Esophagus (tissue), 2 donors: Measurements from ENCODE around the gene TLR3. TPM values are rescaled to one million over a fixed set of nuclear protein-coding genes. Genes with fewer than 3 reads are reported as not detected.
A peak's percentile ranks its signal among the peaks of the same experiment; 100 is the strongest.
"Not testable (repeated sequence)": the region's sequence is repeated elsewhere in the genome, so short reads cannot be mapped to it uniquely, and the experiment has no call there.

ENCODE experiments used
- H3K27ac ChIP-seq, 2 donors: one replicate each; pipeline ENCODE4 v1.5.1; 2013; ENCODE audit warnings: low read depth in 2 of 2, mild to moderate bottlenecking in 2 of 2, inconsistent platforms in 1 of 2, low read length in 1 of 2, moderate library complexity in 1 of 2
- H3K27me3 ChIP-seq, 2 donors: one replicate each; pipeline ENCODE4 v1.6.1; 2013; ENCODE audit warnings: low read length in 2 of 2, control low read depth in 1 of 2, mild to moderate bottlenecking in 1 of 2; ENCODE audit not compliant: insufficient read depth in 2 of 2, control insufficient read depth in 1 of 2
- H3K36me3 ChIP-seq, 2 donors: one replicate each; pipeline ENCODE4 v1.6.1; 2013; ENCODE audit warnings: low read length in 1 of 2; ENCODE audit not compliant: control insufficient read depth in 2 of 2, insufficient read depth in 2 of 2
- H3K4me1 ChIP-seq, 2 donors: one replicate each; pipeline ENCODE4 v1.6.1; 2013; ENCODE audit warnings: low read length in 1 of 2; ENCODE audit not compliant: control insufficient read depth in 2 of 2, insufficient read depth in 2 of 2
- H3K4me3 ChIP-seq, 2 donors: one replicate each; pipeline ENCODE4 v1.5.1; 2013; ENCODE audit warnings: low read length in 2 of 2, mild to moderate bottlenecking in 2 of 2, low read depth in 1 of 2, moderate library complexity in 1 of 2
- H3K9me3 ChIP-seq, 2 donors: one replicate each; pipeline ENCODE4 v1.6.1; 2013; ENCODE audit warnings: mild to moderate bottlenecking in 2 of 2, low read depth in 1 of 2, low read length in 1 of 2, moderate library complexity in 1 of 2; ENCODE audit not compliant: control insufficient read depth in 2 of 2, insufficient read depth in 1 of 2
- WGBS, 2 donors: extraction: QIAGEN DNeasy Blood & Tissue Kit; methylation state at CpG; one replicate each; pipeline ENCODE4 v1.1.7; 2013; 5-methylcytosine and 5-hydroxymethylcytosine counted together
- polyA plus RNA-seq, 2 donors: library from polyadenylated mRNA; stranded (reverse); fragments of 200-250 nt; gene quantifications; one replicate each; pipeline ENCODE4 v1.2.3, GENCODE V29; 2013
- donor health status: healthy with polysubstance abuse.
- donor health status: Bipolar disorder and iron deficiency.

Gene TLR3
- polyA plus RNA-seq, 2 donors: 2.1 to 3.6 TPM

DNA sequence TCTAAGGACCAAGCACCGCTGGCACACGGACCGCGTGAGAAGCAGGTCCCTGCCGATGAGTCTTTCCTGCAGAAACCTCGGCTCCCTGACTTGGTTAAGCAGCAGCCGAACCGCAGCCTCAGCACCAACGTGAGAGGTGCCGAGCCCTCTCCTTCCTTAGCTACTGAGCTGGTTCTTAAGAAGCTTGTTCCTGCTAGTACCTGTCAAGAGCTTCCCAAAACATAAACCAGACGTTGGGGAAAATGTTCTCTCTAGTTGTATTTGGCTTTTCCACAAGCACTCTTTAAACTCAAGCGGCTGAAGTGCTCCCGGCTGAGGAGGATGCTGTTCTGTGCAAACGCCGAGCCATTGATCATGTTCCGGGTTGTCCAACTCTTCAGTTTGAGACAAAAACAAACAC lies 29.3 kb upstream of the TLR3 start:
- H3K27me3 ChIP-seq: no peaks in the 10 kb centered on the region
- H3K4me1 ChIP-seq: no peaks in the 10 kb centered on the region
- no peak overlapping the region for H3K4me3 ChIP-seq
- H3K9me3 ChIP-seq: no peaks in the 10 kb centered on the region
- H3K36me3 ChIP-seq: no peaks in the 10 kb centered on the region
- H3K27ac ChIP-seq: no peak overlapping the region
- WGBS, 2 donors: 59 to 62% methylated on average over 16 of the region's 16 CpGs

- 91 to 93% methylated on average over 12 of the region's 12 CpGs for WGBS, 2 donors
- H3K9me3 ChIP-seq: no peaks in the 10 kb centered on the region
- H3K4me3 ChIP-seq: no peak overlapping the region
- no peak overlapping the region for H3K27ac ChIP-seq
- no peaks in the 10 kb centered on the region for H3K4me1 ChIP-seq
- no peaks in the 10 kb centered on the region for H3K36me3 ChIP-seq
- H3K27me3 ChIP-seq: no peaks in the 10 kb centered on the region
Observed at GRCh38 chr4:186040316-186040715, 28.6 kb upstream of the TLR3 start.

DNA sequence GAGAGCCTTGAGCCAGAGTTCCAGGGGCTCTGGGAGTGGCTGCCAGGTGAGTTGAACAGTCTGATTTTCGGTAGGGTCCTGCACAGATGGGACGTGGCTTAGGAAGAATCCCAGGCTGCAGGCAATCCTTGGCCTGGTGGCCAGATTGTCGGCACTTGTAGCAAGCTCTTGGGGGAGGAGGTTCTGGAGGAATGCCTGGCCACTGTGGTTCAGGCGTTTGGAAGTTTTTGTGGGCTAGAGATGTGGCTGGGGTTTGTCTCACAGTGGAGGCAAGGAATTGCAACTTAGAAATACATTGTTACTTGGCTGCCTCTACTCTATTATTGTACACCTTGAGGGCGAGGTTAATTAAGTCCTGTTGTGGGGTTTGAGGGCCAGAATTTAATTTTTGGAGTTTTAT lies 21.5 kb upstream of the TLR3 start:
- not testable (repeated sequence) for H3K27me3 ChIP-seq, H3K27ac ChIP-seq, H3K4me3 ChIP-seq, H3K36me3 ChIP-seq, H3K4me1 ChIP-seq, H3K9me3 ChIP-seq
- 40 to 67% methylated on average over 5 of the region's 5 CpGs for WGBS, 2 donors

DNA sequence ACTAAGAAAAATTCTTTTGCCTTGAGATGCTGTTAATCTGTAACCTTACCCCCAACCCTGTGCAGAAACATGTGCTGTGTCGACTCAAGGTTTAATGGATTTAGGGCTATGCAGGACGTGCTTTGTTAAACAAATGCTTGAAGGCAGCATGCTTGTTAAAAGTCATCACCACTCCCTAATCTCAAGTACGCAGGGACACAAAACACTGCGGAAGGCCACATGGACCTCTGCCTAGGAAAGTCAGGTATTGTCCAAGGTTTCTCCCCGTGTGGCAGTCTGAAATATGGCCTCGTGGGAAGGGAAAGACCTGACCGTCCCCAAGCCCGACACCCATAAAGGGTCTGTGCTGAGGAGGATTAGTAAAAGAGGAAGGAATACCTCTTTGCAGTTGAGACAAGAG lies 18.8 kb upstream of the TLR3 start:
- not testable (repeated sequence) for H3K36me3 ChIP-seq, H3K27ac ChIP-seq, H3K4me3 ChIP-seq, H3K27me3 ChIP-seq, H3K9me3 ChIP-seq, H3K4me1 ChIP-seq
- WGBS, 2 donors: 52 to 55% methylated on average over 8 of the region's 8 CpGs

GRCh38 chr4:186051096-186051495 lies 17.9 kb upstream of the TLR3 start:
- no peaks in the 10 kb centered on the region for H3K4me1 ChIP-seq
- no peak overlapping the region for H3K4me3 ChIP-seq
- no peaks in the 10 kb centered on the region for H3K27me3 ChIP-seq
- no peak overlapping the region for H3K27ac ChIP-seq
- WGBS, 2 donors: 87 to 90% methylated on average over 11 of the region's 11 CpGs
- no peaks in the 10 kb centered on the region for H3K9me3 ChIP-seq
- no peaks in the 10 kb centered on the region for H3K36me3 ChIP-seq

DNA sequence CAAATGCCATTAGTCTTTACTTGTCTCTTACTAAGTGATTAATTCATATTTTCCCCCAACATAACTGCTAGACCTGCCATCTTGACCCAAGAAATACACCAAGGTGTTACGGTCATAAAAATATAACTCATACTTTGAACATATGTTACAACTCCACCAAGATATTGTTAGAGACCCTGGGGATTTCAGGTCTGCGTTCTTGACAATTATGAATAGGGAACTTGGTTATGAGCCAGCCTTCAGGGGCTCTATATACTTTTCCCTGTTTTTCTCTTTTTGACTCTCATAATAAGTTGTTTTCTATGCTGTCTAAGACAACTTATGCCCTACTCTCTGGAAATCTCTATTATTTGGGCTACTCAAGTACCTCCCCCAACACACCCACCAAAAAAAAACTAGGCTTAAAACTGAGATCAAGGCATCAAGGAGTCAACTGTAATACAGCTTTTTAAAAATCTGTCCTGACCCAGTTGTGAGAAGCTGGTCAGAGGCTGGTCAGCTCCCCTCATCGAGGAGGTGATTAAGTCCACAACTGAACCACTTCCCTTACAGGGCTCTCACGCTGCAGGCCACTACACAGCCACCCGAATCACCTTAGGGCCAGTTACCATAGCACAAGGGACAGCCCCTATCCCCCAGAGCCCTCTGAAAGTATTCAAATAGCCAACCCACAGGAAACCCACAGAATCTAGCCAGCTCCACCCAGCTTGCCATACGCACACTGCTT lies 10.5 kb upstream of the TLR3 start:
- WGBS, 2 donors: 72 to 80% methylated on average over 6 of the region's 6 CpGs
- no peaks in the 10 kb centered on the region for H3K4me1 ChIP-seq

DNA sequence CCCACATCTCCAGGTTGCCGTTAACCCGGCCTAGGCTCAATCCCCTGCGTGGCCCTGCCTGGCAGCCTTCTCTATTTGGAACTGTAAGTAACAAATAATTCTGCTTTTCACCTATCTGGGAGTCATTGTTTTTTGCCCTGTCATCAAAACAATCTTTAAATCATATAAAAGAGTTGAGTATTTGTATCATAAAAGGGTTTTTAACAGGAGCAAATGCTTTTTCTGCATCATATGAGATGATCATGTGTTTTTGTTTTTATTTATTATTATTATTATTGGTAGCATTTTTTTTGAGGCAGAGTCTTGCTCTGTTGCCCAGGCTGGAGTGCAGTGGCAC lies 10.0 kb upstream of the TLR3 start:
- no peaks in the 10 kb centered on the region for H3K4me1 ChIP-seq

More for the DNA sequence above, 10.5 kb upstream of the TLR3 start:
- Histone ChIP-seq H3K36me3 (no peaks in the 10 kb centered on the region), H3K9me3 (no peaks in the 10 kb centered on the region), H3K27ac (no peak overlapping the region), H3K4me3 (no peak overlapping the region), H3K27me3 (no peaks in the 10 kb centered on the region)

DNA sequence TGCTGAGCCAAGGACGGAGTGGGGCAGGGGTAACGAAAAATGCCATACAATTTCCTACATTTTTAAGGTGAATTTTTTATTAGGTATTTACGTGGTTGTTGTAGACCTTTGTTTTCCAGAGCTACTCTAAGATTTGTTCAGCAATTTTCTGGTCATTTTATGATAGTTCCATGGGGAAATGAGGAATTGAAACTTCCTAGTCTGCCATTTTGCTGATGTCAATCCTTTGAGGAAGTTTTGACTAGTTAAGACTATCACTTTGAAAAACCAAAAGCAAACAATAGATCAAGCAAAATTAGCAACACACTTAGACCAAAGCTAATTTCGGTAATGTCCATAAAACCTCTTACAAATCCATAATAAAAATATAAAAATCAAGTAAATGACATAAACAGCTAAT lies 7.0 kb upstream of the TLR3 start:
- H3K36me3 ChIP-seq: no peaks in the 10 kb centered on the region
- no peaks in the 10 kb centered on the region for H3K27me3 ChIP-seq
- 88 to 89% methylated on average over 4 of the region's 4 CpGs for WGBS, 2 donors
- H3K4me1 ChIP-seq: no peaks in the 10 kb centered on the region
- no peak overlapping the region for H3K4me3 ChIP-seq
- H3K9me3 ChIP-seq: no peaks in the 10 kb centered on the region
- H3K27ac ChIP-seq: no peak overlapping the region

More for the DNA sequence above, 10.0 kb upstream of the TLR3 start:
- 73 to 83% methylated on average over 3 of the region's 3 CpGs for WGBS, 2 donors
- Histone ChIP-seq H3K36me3 (no peaks in the 10 kb centered on the region), H3K27me3 (no peaks in the 10 kb centered on the region), H3K9me3 (no peaks in the 10 kb centered on the region), H3K4me3 (no peak overlapping the region), H3K27ac (no peak overlapping the region)

DNA sequence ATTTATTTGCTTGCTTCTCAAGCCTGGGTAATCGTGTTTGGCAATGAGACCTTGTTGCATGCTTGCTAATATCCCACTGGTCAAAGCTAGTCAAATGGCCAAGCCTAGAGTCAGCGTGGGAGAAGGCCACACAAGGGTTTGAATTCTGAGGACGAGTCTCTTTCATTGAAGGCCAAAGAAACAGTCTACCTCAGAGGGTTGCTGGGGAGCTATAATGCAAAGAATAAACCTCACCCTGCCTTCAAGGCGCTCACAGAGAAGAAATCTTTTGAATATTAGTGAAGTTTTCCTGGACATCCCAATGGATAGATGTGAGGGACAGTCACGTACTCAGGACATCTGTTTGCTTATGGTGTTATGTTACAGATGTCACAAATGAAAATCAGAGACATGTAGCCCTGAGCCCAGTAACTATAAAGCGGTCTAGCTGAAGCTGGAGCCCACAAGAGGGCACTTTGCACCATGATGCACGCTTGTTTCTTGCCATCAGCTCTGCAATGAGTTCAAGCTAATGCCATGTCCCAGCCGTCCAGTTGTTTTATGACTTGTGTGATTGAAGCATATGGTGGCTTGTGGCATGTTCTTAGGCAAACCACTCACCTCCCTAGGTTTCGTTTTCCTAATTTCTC lies 1.1 kb upstream of the TLR3 start:
- Histone ChIP-seq H3K4me3 (peak overlapping the region; percentile 5 to 52), H3K4me1 (no peaks in the 10 kb centered on the region)
- WGBS, 2 donors: 44 to 45% methylated on average over 9 of the region's 9 CpGs

GRCh38 chr4:186069729-186070128 lies 773 bp downstream of the TLR3 start:
- Histone ChIP-seq H3K36me3 (no peaks in the 10 kb centered on the region), H3K27me3 (no peaks in the 10 kb centered on the region), H3K27ac (peak overlapping the region in 1 of 2 donors; percentile 19), H3K4me1 (no peaks in the 10 kb centered on the region), H3K9me3 (no peaks in the 10 kb centered on the region), H3K4me3 (peak overlapping the region in 1 of 2 donors; percentile 52)
- 45 to 63% methylated on average over 4 of the region's 4 CpGs for WGBS, 2 donors

More for the DNA sequence above, 1.1 kb upstream of the TLR3 start:
- Histone ChIP-seq H3K27ac (peak overlapping the region in 1 of 2 donors; percentile 10), H3K9me3 (no peaks in the 10 kb centered on the region), H3K27me3 (no peaks in the 10 kb centered on the region), H3K36me3 (no peaks in the 10 kb centered on the region)
